GM08714 (cell line): ENCODE data around the gene DHDDS.

Source experiments
- H3K4me3 ChIP-seq: fragments of 200-500 bp; sonication (Bioruptor generic); 2 replicates; pipeline ENCODE4 v1.5.1; 2014; ENCODE audit warnings: mild to moderate bottlenecking, low read length, inconsistent platforms
- ZNF274 ChIP-seq: IDR thresholded peaks from 2 replicates; pipeline ENCODE4 v1.6.1; 2012; ENCODE audit warnings: mild to moderate bottlenecking, low read depth, low read length

DHDDS gene

GRCh38 chr1:26518355-26518754 lies 86.2 kb downstream of the DHDDS start:
- no peak for TF ChIP-seq ZNF274
- no peak overlapping the region for H3K4me3 ChIP-seq

GRCh38 chr1:26520339-26520738 lies 88.2 kb downstream of the DHDDS start:
- no peak for TF ChIP-seq ZNF274
- no peak overlapping the region for H3K4me3 ChIP-seq
